ENCODE measurements around the gene ABLIM3.
"Not testable (repeated sequence)": the region's sequence is repeated elsewhere in the genome, so short reads cannot be mapped to it uniquely, and the experiment has no call there.

ABLIM3 gene

DNA sequence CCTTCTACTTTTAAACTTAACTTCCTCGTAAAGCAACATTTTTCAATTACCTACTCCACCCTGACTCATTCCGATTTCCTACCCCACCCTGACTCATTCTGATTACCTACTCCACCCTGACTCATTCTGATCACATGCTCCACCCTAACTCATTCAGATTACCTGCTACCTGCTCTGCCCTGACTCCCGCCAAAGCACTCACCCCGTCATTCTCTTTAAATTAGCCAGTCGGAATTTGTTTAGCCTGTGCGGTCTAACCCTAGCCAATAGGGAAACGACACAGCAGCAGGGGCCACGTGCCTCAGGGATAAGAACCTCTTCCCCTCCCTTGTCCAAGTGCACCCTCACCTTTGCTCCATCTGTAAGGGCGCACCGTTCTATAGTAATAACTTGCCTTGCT lies 46.3 kb downstream of the ABLIM3 start:
- DNase-seq (ENCODE audit: low read depth in 2 of 2): not testable (repeated sequence)

DNA sequence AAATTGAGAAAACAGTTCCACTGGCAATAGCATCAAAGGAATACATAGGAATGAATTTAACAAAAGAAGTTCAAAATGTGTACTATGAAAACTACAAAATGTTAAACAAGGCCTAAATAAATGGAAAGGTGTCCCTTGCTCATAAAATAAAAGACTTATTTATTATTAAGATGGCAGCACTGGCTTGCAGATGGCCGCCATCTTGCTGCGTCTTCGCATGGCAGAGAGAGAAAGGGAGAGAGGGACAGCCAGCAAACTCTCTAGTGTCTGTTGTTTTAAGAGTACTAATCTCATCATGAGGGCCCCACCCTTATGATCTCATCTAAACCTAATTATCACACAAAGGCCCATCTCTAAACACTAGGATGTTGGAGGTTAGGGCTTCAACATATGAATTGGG lies 47.1 kb downstream of the ABLIM3 start:
- DNase-seq (ENCODE audit: low read depth in 2 of 2): no peak

DNA sequence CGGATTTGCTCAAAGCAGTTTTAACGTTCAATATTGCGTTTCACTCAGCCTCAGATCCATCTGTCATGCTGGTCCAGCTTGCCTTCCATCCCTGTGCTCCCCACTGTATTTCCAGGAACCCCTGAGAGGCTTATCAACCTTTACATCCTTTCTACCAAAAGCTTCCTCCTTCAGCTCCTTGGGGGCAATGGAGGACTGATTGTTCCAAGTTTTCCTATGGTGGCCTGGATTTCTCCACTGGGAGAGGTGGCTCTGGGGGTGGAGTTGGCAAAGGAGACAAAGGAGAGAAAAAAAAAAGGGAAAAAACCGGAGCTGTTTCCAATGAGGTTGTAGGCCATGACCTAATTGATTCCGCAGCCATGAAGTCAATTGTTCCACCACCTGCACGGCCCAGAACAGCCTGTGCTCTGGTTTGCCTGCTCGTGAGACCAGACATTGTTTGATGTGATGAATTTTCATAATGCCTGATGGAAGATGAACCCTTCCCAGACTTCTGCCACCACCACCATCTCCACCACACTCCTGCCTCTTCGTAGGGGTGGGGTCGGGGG lies 54.1 kb downstream of the ABLIM3 start:
- DNase-seq (ENCODE audit: low read depth in 2 of 2): no peak

DNA sequence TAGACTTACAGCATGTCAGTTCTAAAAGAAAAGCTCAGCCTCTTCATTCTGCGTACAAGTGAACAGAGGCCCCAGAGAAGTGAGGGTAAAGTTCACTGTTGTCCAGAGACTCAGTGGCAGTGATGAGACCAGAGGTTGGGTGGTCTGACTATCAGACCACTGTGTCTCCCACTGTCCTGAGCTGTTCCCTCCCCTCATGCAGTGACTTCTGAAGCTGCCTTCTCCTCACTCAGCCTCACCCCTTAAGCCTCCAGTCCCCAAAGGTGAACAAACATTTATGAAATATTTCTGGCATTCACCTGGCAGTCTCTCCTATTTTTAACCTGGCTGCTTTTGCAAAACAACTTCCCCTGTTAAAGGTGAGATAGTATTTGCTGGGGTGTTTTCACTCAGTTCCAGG lies 54.7 kb downstream of the ABLIM3 start:
- no peak for DNase-seq (ENCODE audit: low read depth in 2 of 2)

DNA sequence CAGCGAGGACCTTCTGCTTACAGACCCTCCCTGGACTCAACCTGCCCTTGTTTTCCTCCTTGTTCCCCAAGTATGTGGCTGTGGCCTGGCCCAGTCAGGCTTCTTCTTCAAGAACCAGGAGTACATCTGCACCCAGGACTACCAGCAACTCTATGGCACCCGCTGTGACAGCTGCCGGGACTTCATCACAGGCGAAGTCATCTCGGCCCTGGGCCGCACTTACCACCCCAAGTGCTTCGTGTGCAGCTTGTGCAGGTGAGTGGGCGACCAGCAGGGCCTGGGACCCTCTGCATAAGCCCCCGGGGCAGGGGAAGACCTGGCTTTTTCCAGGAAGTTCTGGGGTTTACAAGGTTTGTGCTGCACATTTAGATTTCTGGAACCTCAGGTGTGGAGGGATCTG lies 56.9 kb downstream of the ABLIM3 start:
- DNase-seq (ENCODE audit: low read depth in 2 of 2): no peak

DNA sequence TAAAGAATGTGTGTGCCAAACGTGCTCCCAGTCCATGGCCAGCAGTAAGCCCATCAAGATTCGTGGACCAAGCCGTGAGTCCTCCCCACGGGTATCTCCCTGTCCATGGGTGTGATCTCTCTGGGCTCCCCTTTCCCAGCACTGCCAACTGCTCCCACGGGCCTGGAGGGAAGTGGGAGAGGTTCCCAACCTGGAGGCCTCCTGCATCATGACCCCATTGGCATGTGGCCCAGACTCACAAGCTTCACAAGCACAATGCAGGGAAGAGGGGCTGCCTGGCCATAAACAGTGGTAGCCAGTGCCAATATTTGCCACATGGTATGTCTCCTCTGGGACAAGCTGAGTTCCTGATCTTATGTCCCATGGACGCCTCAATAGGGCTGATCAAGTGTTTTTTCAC lies 59.1 kb downstream of the ABLIM3 start:
- DNase-seq (ENCODE audit: low read depth in 2 of 2): no peak

DNA sequence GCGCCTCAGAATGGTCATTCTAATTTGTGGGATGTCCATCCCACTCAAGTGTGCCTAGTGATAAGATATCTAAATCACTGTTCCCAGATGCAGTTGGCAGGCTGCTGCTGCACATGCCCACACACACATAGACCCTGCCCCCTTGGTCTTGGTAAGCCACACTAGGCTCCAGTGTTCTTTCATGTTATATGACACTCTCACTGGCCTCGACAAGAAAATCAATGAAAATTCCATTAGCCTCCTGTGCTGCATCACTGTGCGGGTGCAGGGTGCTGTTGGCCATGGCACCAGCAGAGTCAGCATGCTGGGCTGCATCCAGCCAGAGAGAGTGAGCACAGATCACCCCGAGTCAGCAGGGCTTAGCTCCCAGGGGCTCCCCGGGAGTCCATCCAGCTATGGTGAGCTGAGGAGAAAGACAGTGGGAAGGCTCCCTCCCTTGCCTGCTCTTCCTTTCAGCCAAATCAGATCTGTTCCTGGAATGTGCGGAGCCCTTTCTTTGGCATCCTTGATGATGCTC lies 59.9 kb downstream of the ABLIM3 start:
- no peak for DNase-seq (ENCODE audit: low read depth in 2 of 2)

DNA sequence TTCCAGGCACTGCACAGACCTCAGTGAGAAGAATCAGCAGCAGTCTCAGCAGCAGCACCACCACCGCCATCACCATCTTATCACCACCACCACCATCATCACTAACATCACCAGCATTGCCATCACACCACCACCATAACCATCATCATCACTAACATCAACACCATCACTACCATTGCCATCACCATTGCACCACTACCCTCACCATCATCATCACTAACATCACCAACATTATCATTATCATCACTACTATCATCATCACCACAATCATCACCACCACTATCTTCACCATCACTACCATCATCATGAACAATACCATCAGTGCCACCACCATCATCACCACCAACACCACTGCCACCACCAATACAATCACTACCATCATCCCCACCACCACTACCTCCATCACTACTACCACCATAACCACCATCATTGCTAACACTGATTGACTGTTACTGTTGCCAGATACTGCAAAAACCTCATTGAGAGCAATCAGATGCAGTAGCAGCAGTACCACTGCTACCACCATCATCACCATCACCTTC lies 61.7 kb downstream of the ABLIM3 start:
- DNase-seq (ENCODE audit: low read depth in 2 of 2): no peak

DNA sequence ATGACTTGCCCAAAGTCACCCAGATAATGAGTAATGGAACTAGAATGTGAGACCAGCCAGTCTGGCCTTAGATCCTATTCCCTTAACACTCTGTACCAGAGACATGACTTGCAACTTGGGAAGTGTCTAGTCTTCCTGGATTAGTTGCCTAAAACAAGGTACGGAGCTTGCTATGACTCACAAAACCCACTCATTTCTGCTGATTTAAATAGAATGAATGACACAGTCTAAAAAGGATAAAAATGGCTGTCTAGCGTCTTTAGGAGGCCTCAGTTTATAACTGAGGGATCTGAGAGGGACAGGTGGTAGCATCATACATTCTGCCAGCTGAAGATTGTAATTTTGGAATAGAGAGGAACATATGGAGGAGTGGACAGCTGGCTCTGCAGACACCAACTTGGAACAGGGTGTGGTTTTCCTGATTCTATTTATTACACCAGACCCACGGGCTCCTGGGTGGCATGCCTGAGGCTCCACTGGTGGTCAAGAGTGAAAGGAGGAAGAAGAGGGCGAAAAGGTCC lies 62.7 kb downstream of the ABLIM3 start:
- DNase-seq (ENCODE audit: low read depth in 2 of 2): no peak

DNA sequence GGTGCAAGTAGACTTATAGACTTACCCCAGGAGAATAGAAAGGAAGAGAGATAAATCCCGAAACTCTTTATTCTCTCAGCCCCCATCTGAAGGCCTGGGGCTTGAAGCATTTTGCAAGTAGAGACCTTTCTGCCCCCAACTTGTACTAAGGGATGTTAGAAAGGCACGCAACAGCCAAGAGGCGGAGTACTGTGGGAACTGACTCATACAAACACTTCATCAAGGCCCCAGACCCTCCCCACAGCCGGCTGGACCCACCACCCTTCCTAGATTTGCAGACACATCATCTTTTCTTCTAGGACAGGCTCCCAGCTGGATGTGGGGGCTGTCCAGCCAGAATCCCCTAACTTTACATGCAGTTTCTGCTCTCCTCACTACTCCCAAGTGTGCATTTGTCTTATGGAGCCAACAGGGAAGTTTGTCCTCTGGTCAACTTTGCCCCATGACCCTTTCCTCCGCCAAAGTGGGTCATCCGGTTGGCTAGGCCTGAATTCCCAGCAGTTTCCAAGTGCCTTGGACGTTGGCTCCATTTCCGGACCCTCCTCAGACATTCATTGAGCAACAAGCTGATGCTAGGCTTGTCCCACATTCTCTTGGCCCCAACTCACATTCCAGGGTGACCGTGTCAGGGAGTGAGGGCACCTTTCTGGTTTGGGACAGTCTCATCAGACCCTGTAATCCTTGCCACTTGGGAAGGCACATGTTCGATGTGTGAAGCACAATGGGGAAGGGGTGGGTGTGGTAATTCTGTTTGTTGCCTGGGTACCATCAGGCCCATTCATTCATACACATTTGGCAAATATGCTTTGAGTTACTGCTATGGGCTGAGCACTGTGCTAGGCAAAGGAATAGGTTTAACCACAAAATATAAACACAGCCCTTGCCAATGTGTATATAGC lies 64.6 kb downstream of the ABLIM3 start:
- DNase-seq (ENCODE audit: low read depth in 2 of 2): no peak

DNA sequence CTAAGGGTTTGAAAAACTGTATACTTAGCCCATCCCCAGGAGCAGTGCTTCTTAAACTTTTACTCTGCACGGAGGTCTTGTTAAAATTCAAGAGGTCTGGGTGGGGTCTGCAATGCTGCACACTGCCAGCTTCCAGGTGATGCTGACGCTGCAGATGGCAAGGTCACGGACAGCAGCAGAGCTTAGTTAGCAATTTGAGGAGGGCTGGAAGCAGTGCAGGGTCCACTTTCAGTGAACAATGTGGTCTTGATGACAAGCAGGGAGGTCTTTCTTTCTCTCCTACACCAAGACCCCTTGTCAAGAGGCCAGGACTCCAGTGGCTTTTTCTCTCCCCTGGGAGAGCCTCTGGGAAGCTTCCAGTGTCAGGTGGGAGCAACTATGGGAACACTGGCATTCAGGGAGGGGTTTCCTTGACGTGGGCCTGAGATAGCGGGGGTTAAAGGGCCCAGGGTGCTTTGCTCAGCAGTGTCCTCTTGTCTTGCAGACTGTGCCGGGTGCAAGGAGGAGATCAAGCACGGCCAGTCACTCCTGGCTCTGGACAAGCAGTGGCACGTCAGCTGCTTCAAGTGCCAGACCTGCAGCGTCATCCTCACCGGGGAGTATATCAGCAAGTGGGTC lies 65.3 kb downstream of the ABLIM3 start:
- no peak for DNase-seq (ENCODE audit: low read depth in 2 of 2)

DNA sequence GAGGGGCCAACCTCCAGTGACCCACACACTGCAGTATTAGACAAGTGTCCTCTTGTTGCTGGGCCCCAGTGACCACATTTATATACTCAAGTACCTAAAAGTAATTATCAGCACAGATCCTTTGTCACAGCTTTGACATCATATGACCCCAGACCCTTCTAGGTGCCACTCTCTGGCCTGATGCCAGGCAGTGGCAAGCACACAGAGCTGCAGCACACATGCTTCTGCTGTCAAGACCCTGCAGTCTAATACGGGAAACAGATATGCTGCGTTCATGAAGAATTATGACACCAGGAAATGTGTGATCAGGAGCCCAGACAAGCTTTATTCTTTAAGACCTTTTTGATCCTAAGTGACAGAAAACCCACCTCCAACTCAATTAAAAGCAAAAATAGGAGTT lies 66.5 kb downstream of the ABLIM3 start:
- no peak for DNase-seq (ENCODE audit: low read depth in 2 of 2)

DNA sequence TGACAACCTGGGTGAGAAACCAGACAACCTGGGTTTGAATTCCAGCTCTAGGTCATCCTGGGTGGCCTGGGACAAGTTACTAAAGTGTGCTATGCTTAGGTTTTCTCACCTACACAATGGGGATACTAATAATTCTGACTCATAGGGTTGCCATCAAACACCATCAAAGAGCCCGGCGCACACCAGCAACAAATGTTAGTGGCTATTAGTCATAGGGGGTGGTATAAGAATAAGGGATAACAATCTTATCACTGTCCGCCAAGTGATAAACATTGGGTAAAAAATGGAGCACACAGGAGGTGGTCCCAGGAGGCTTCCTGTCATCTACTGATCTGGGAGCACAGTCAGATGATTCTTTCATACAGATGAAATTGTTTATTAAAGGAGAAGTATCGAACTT lies 68.9 kb downstream of the ABLIM3 start:
- DNase-seq (ENCODE audit: low read depth in 2 of 2): no peak

DNA sequence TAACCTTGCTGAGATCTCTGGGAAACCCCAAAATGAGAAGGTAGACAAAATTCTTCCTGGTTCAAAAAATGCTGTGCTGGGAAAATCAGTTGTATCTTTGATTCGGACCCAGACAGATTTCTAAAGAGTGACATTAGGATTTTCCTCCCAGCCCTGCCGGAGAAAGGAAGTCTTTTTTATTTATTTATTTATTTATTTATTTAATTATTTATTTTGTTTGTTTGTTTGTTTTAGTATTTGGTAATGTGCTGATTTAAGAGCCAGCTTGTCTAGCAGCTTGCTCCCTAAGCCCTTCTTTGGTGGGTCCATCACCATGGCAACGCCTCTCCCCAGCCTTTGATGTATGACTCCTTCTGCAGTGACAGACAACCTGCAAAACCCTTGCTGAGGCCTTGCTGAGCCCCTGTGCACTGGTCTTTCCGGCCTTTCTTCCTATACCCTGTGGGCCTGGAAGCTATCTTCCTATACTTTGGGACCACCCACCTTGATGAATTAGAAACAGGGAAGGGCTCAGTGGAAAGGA lies 69.7 kb downstream of the ABLIM3 start:
- no peak for DNase-seq (ENCODE audit: low read depth in 2 of 2)

DNA sequence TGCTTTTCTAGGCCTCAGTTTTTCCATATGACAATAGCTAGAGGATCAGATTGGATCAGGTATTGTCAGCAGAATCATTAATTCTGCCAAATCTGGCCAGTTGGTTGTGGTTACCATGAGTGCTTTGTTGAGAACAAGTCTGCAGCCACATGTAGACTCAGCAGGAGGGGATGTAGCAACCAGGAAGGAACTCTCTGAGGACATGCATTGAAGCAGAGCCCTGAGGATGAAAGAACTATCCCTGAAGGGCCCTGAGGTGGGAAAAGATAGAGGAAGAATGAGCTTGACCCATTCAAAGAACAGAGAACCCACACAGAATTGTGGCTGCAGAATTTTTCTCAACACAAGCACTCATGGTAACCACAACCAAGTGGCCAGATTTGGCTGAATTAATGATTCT lies 70.3 kb downstream of the ABLIM3 start:
- DNase-seq (ENCODE audit: low read depth in 2 of 2): no peak

DNA sequence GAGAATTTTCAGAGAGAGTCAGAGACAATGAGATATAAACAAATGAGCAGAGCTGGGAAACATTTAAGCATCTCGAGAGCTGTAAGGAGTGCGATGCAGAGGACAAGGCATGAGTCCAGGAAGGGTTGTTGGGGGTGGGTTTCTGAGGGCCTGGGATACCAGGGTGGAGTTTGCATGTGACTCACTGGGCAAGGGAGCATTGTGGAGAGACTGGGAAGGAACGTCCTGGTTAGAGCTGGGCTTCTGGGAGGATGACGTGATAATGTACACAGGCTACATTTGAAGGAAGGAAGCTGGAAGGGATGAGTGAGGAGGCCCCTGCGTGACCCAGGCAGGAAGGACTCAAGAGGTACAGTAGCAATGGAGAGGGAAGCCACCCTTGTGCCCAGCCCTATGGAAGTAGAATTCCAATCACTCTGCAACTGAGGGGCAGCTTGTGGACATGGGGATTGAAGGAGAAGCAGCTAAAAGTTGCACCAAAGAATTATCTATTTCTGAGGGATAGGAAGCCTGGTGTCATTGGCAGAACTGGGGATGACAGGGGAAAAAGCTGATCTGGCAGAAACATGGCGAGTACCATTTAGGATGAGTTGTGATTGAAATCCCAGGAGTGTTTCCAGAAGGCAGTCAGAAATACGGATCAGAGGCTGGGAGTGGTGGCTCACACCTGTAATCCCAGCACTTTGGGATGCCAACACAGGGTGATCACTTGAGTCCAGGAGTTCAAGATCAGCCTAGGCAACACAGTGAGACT lies 71.1 kb downstream of the ABLIM3 start:
- DNase-seq (ENCODE audit: low read depth in 2 of 2): no peak

DNA sequence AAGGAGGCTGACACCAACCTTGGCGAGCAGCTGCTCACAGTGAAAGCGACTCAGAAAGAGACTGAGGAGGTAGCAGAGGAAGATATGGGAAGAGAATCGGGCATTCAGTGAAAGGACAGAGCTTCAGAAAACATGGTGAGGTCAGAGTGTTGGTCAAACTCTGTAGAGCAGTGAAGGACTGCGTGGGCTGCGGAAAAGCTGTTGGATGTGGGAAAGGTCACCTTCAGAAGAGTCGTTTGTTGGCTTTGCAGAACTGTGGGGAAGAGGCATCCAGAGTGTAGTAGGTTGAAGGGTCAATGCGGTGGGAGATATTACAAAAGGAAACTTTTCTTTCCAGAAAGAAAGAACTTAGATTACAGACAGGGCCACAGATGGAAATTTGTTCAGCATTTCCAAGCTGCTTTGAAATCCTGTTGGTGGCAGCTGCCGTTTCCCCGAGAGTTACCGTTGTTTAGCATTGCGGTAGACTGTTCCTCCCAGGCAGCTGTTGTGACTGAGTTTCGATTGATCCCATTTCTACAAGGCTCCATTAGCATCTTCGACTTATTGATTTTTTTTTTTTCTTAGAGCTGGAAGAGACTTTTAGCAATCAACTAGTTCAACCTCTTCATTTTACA lies 72.1 kb downstream of the ABLIM3 start:
- no peak for DNase-seq (ENCODE audit: low read depth in 2 of 2)

DNA sequence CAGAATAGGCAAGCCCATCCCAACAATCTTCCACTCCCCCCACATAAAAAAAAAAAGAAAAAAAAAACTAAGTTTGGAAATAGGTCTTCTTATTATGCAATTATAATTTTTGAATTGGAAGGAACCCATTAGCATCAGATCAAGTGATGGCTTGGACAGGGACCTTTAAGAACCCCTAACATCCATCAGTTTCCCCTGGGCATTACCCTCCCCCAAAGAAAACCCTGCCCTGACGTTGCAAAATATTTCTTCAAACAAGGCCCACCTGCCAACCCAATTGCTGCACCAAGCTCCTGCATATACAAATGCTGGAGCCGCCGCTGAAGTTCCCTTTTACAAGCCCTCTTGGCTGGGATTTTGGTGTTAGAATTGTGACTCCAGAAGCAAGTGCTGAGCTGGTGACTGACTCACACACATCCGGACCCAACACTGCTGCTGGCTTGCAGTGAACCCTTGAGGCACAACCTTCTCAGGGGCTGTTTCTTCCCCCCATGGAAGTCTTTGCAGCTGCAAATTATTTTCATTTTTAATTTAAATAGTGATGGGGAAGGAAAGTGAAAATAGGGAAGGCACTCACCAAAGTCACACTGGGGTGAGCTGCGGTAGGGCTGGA lies 74.3 kb downstream of the ABLIM3 start:
- DNase-seq (ENCODE audit: low read depth in 2 of 2): no peak

DNA sequence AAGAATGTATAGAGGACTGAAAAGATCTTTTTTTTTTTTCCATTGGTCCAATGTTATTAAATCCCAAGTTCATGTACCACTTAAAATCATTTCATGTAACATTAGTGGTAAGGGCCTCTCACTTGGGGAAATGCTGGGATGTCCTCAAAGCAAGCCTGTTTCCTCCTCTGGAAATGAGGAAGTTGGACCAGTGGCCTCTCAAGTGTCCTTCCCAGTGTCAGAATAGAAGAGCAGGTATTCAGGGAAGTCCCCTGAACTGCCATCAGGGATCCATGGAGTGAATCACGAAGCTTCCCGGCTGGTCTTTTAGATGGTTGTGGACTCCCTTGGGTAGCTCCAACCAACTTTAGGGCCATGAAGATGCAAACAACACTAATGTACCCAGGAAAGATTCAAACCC lies 75.2 kb downstream of the ABLIM3 start:
- no peak for DNase-seq (ENCODE audit: low read depth in 2 of 2)

DNA sequence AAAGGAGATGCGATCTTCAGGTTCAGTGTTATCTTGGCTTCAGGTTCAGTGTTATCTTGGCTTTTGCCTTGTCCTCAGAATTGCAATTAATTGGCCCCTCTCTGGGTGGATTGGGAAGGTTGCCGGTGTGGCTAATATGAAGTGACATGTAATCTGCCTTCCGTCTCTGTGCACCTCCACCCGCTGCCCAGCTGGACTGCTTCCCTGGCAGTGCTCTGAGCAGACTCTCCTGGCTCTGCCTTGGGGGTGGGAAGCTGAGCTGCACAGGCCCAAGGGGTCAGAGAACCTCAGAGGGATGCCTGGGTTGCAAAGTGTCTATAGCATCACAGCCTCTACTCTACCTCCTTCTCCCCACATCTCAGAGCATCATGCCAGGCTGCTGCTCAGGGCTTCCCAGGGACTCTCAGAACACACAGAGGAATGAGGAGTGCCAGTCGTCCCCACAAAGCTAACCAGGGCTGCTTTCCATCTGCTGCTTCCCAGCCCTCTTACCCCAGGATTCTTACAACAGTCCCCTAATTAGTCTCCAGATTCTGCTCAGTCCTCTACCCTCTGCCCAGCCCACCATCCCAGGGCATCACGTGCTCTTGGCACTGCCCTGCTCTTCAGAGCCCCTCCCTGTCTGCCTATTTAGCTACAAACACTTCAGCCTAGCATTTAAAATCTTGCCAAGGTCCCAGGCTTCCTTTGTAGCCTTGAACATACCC lies 76.0 kb downstream of the ABLIM3 start:
- no peak for DNase-seq (ENCODE audit: low read depth in 2 of 2)

Data from stimulated activated CD4-positive, alpha-beta T cell treated with anti-CD3 and anti-CD28 coated beads, Interleukin-15, amount 100 ng/mL, for 48 hours (primary cell).